Frontal cortex (tissue), 4 donors: ENCODE measurements around the gene MED12L. TPM values are rescaled to one million over a fixed set of nuclear protein-coding genes. Genes with fewer than 3 reads are reported as not detected.
"Not testable (repeated sequence)": the region's sequence is repeated elsewhere in the genome, so short reads cannot be mapped to it uniquely, and the experiment has no call there.

ENCODE experiments used
- DNase-seq, 2 donors: peaks; one replicate each; pipeline ENCODE4 v3.0.0; 2012; ENCODE audit warnings: low spot score in 2 of 2
- FAIRE-seq: peaks from 2 replicates; lab custom pipeline; 2012; peaks lifted over from hg19 to GRCh38; lab: Jason Lieb, UNC
- total RNA-seq: library from RNA; depleted of rRNA; stranded (reverse); fragments of >200 nt; gene quantifications from one replicate; pipeline ENCODE4 v1.2.3, GENCODE V29; 2014
- donor health status: control.
- donor health status: control.
- donor health status: control.

The MED12L gene
- total RNA-seq, 1 donor from 2014 or later, result 6.1 TPM

GRCh38 chr3:151387432-151387831 lies 302.0 kb downstream of the MED12L start:
- no peak for FAIRE-seq
- DNase-seq, result no peak

DNA sequence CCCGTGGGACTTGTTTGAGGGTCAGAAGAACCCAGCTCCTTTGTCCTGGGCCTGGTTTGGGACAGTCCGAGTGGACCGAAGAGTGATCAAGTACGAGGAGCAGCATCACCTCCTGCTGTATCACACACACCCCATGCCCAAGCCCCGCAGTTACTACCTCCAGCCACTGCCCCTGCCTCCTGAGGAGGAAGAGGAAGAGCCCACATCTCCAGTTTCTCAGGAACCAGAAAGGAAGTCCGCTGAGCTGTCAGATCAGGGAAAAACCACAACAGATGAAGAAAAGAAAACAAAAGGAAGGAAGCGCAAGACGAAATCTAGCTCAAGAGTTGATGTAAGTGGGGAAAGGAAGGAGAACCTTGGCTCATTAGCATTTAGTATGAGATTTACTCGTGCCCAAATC lies 302.4 kb downstream of the MED12L start:
- no peak for FAIRE-seq

DNA sequence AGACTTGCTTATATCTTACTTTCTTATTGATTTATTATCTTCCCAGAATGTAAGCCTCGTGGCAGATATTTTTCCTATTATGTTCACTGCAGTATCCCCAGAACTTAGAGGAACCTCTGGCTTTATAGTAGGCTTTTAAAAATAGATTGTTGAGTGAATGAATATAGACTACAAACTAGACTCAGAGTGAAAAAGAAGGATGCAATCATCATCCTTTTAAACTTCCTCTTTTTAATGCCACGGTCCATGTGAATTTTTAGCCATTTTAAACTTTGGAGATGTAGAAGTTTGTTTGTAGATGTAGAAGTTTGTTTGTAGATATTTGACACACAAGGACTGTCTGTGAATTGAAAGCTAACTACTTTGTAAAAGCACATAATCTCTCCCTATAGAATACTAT lies 306.3 kb downstream of the MED12L start:
- FAIRE-seq (no peak), DNase-seq (no peak)

More for the DNA sequence above, 302.4 kb downstream of the MED12L start:
- DNase-seq, result no peak

DNA sequence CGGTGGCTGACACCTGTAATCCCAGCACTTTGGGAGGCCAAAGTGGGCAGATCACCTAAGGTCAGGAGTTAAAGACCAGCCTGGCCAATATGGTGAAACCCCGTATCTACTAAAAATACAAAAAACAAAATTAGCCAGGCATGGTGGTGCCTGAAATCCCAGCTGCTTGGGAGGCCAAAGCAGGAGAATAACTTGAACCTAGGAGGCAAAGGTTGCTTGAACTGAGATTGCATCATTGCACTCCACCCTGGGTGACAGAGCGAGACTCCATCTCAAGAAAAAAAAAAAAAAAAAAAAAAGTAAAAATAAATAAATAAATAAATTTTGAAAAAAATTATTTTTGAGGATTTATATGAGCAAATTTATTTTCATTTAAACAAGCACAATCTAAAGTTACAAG lies 306.7 kb downstream of the MED12L start:
- FAIRE-seq, DNase-seq: not testable (repeated sequence)

DNA sequence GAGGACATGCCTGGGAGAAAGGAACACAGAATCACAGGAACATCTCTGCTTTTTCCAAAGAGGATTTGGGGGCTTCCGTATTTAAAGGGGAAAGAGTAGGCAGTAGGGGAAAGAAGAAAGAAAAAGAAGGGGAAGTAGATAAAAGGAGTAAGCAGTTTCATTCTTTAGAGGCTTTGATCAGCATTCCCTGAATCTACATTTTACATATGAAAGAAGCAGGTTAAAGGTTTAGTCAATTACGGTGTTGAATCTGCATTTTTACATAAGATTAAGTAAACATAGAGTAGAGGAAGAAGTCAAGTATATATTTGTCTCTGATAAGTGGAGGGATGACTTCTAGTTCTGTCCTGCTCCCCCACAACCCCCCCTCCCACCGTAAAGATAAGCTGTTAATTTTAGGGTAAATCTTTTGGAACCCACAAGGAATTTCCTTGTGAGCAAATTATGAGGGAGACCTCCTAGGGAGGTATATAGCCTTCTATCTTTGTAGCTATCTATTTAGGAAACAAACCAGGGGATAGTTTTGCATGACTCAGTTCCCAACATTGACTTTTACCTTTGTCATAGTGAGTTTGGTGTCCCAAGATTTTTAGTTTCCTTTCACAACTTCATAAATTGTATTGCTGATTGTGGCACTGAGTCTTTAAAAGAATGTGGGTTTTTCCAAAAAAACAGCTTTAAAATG lies 307.8 kb downstream of the MED12L start:
- DNase-seq (no peak), FAIRE-seq (no peak)

GRCh38 chr3:151393941-151394340 lies 308.5 kb downstream of the MED12L start:
- FAIRE-seq (no peak), DNase-seq (no peak)

- DNase-seq, result no peak
- no peak for FAIRE-seq
These were observed 309.1 kb downstream of the MED12L start for GRCh38 chr3:151394611-151395010.

DNA sequence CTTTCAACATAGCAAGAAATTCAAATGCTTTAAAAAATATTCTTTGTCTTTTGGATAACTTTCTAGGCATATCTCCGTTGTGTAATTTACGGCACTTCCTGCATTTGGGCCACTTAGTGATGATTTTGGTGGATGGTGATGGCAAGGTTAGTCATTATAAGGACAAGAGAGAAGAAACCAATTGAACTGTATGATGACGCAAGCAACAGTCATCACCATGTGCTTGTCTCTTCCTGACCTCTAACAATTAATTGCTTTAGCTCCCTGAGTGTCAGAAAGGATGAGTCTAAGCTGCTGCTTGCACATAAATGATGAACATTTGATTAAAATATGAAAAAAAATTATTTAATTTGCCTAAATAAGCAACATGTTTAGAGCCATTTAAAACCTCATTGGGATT lies 310.3 kb downstream of the MED12L start:
- no peak for DNase-seq
- FAIRE-seq, result no peak

- no peak for FAIRE-seq
- no peak for DNase-seq
These were observed 313.4 kb downstream of the MED12L start for GRCh38 chr3:151398895-151399294.

- no peak for DNase-seq
- FAIRE-seq, result no peak
These were observed 314.9 kb downstream of the MED12L start for GRCh38 chr3:151400341-151400740.

GRCh38 chr3:151402349-151402748 lies 316.9 kb downstream of the MED12L start:
- no peak for FAIRE-seq
- no peak for DNase-seq

- FAIRE-seq (no peak), DNase-seq (no peak)
These were observed 317.8 kb downstream of the MED12L start for GRCh38 chr3:151403246-151403645.

DNA sequence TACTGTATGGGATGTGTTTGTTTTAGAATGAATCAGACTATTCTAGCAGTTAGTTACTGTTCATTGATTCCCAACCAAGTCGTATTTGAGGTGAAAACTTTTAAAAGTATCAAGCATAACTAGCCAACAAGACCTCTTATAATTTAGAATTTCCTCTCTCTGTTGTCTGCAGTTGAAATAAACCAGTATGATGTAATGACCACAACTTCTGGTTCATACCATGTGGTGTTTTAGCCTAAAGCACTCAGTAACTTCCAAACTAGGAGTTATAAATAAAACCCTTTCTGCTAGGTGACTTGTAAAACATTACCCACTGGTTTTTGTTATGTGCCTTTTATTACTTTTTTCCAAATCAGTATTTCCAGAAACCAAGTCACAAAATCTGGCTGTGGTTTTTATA lies 318.9 kb downstream of the MED12L start:
- DNase-seq, result no peak
- FAIRE-seq, result no peak

DNA sequence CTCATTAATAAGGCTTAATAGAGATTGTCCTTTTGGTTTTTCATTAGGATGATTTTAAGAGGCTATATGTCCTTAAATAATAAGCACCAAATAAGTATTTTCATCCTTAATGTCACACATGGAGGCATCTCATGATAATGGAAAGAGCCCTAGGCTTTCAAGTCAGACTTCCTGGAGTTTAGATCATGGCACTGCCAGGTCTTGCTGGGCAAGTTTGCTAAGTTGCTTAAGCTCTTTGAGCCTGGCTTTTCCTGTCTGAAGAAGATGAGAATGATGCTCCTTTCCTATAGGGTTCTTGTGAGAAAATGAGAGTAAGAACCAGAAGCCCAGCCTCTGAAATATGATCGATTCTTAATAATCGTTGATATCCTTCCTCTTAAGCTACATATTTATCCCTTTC lies 322.5 kb downstream of the MED12L start:
- no peak for DNase-seq
- FAIRE-seq, result no peak

- no peak for DNase-seq
These were observed 325.6 kb downstream of the MED12L start for GRCh38 chr3:151410891-151411559.

GRCh38 chr3:151412989-151413388 lies 327.5 kb downstream of the MED12L start:
- no peak for DNase-seq
- FAIRE-seq, result no peak

More at GRCh38 chr3:151410891-151411559, 325.6 kb downstream of the MED12L start:
- FAIRE-seq, result no peak

DNA sequence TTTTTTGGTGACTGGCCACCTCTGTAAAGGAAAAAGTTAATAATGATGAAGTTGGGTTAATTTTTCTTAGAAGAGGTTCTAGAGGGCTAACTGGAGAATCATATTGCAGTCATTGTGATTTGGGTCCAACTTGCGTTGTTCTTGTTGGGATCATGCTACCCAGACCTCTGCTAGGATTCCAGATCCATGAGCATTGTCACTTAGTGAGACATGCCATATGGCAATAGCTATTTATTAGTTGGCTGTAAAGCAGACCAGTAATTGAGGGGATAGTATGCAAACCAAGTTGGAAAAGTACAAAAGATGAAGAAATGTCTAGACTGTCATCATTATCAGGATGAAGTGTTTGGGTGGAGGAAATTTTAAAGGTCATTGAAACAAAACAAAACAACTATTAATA lies 329.8 kb downstream of the MED12L start:
- no peak for FAIRE-seq

DNA sequence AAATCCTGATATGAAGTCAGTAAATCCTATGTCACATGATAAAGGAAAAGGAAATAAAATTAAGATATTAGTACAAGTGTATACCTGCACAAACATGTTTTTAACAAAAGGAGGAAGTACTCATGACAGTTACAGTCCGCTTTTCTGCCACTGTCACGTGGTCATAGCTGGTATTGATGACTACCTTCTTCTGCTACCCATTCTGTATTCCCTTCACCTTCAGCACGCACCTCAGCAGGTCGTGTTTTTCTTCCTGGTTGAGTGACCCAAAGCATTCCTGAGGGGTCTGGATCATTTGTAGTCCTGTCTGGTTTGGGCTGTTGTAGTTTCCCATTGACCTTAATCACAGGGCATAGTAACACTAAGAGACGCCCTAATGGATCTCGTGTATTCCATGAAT lies 334.3 kb downstream of the MED12L start:
- FAIRE-seq (no peak), DNase-seq (no peak)

More for the DNA sequence above, 329.8 kb downstream of the MED12L start:
- DNase-seq, result no peak

- no peak for FAIRE-seq
These were observed 336.5 kb downstream of the MED12L start for GRCh38 chr3:151421938-151422337.

DNA sequence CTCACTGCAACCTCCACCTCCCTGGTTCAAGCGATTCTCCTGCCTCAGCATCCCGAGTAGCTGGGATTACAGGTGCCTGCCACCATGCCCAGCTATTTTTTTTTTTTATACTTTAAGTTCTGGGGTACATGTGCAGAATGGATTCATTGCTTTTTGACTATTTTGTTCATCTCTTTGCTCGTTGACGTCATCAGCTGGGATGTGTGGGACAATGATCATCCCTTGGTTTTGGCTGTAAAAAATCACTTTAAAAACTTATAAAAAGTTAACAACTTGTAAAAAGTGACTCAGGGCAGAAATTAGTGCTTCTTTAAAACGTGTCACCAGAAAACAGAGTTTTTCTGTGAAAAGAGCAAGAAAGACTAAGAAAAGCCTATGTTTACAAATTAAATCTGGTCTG lies 337.6 kb downstream of the MED12L start:
- no peak for DNase-seq

More at GRCh38 chr3:151421938-151422337, 336.5 kb downstream of the MED12L start:
- no peak for DNase-seq

GRCh38 chr3:151425627-151426340 lies 340.3 kb downstream of the MED12L start:
- FAIRE-seq (no peak), DNase-seq (no peak)

More for the DNA sequence above, 337.6 kb downstream of the MED12L start:
- FAIRE-seq, result no peak
